GM12865 (cell line): ENCODE data around the gene ANKRD29.

Experiments
- DNase-seq: peaks from one replicate; pipeline ENCODE4 v3.0.0; 2010; ENCODE audit warnings: low read depth
- H3K4me3 ChIP-seq: 2 replicates; pipeline ENCODE4 v1.5.1; 2011; ENCODE audit warnings: mild to moderate bottlenecking, low read depth, low read length, control low read depth
- CTCF ChIP-seq: IDR thresholded peaks from 2 replicates; pipeline ENCODE4 v1.5.1; 2011; ENCODE audit warnings: low read length, control low read depth, low read depth, inconsistent platforms; ENCODE audit not compliant: insufficient read depth; ENCODE audit errors: missing control alignments

The ANKRD29 gene

GRCh38 chr18:23570912-23571504 is 91.7 kb downstream of the ANKRD29 start:
- no peak for DNase-seq
- TF ChIP-seq CTCF: no peak
- H3K4me3 ChIP-seq: no peak overlapping the region

- TF ChIP-seq CTCF: no peak
- DNase-seq: no peak
Measured at GRCh38 chr18:23569299-23570063, 93.2 kb downstream of the ANKRD29 start.

GRCh38 chr18:23568281-23569138 is 94.2 kb downstream of the ANKRD29 start:
- TF ChIP-seq CTCF: no peak
- DNase-seq: no peak
- H3K4me3 ChIP-seq: no peak overlapping the region

More at GRCh38 chr18:23569299-23570063, 93.2 kb downstream of the ANKRD29 start:
- no peak overlapping the region for H3K4me3 ChIP-seq

- TF ChIP-seq CTCF: no peak
- no peak for DNase-seq
- H3K4me3 ChIP-seq: no peak overlapping the region
Measured at GRCh38 chr18:23567671-23568070, 95.0 kb downstream of the ANKRD29 start.

DNA sequence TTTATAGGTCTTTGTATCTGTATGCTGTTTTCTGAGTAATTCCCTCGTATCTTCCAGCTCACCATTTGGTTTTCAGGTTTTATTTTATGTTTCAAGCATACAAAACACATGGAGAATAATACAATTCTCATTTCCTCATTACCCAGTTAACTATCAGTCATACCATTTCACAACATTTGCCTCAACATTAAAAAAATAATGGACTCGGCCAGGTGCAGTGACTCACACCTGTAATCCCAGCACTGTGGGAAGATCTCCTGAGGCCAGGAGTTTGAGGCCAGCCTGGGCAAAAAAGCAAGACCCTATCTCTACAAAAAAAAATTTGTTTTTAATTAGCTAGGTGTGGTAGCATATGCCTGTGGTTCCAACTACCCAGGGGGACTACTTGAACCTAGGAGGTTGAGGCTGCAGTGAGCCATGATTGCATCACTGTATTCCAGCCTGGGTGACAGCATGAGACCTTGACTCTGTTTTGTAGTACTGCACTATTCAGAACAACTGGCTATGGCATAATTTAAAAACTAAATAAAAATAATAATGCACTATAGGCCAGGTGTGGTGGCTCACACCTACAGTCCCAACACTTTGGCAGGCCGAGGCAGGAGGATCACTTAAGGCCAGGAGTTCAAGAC is 96.7 kb downstream of the ANKRD29 start:
- no peak overlapping the region for H3K4me3 ChIP-seq
- no peak for TF ChIP-seq CTCF
- DNase-seq: no peak

- TF ChIP-seq CTCF: no peak
- H3K4me3 ChIP-seq: no peak overlapping the region
- no peak for DNase-seq
Measured at GRCh38 chr18:23563377-23564043, 99.2 kb downstream of the ANKRD29 start.
